HCT116 (cell line): Measurements from ENCODE around the gene C1QTNF9B. TPM values are rescaled to one million over a fixed set of nuclear protein-coding genes. Genes with fewer than 3 reads are reported as not detected.
A peak's percentile ranks its signal among the peaks of the same experiment; 100 is the strongest.

ENCODE experiments used
- ATAC-seq: fragments of 200-7000 bp; cut with Tn5 transposase; 2 replicates; pipeline ENCODE4 v1.9.1; 2020; ENCODE audit warnings: mild to moderate bottlenecking, moderate library complexity
- BruUV-seq: library from RNA; stranded (reverse); fragments of 400-500 nt; replicated peaks from 2 replicates; lab custom pipeline; 2021; lab: Mats Ljungman, UMichigan
- CTCF ChIA-PET: fragments of 300-600 bp; sonication (Branson Sonifier 250); formaldehyde crosslinking; loops from one replicate; lab custom pipeline; 2021; ENCODE audit warnings: antibody characterized with exemption; lab: Charles Lee
- POLR2A ChIA-PET: fragments of 300-600, 350-600 bp; sonication (Branson Sonifier 250); formaldehyde crosslinking; loops from one replicate; lab custom pipeline; 2021; ENCODE audit warnings: antibody characterized with exemption; lab: Charles Lee
- RAD21 ChIA-PET, 2 experiments: fragments of 300-600 bp; sonication (Branson Sonifier 250); formaldehyde crosslinking; loops; one replicate each; lab custom pipeline; 2023; ENCODE audit warnings: low total read pairs in 2 of 2; ENCODE audit not compliant: uncharacterized antibody in 2 of 2, unreplicated experiment in 2 of 2, low non-redundant PET in 1 of 2; lab: Charles Lee
- DNase-seq: peaks from one replicate; pipeline ENCODE4 v3.0.0-alpha.2; 2010; ENCODE audit warnings: low read depth, low spot score
- H2AFZ ChIP-seq: fragments of 200-600 bp; shearing (Covaris generic), sonication (generic); 2 replicates; pipeline ENCODE4 v1.6.1; 2017; ENCODE audit warnings: low read depth, mixed run types, mixed read lengths, antibody characterized with exemption, low read length; ENCODE audit not compliant: poor library complexity, severe bottlenecking
- H3K27ac ChIP-seq: 2 replicates; pipeline ENCODE4 v1.5.1; 2012; ENCODE audit warnings: low read depth, low read length
- H3K27me3 ChIP-seq: fragments of 200-600 bp; sonication (generic); 2 replicates; pipeline ENCODE4 v1.6.1; 2016; ENCODE audit warnings: mixed run types, low read length, mixed read lengths; ENCODE audit not compliant: insufficient read depth
- H3K36me3 ChIP-seq, 2 experiments: fragments of 200-500 bp in 1 of 2; fragments of 200-600 bp in 1 of 2; sonication (Bioruptor generic) in 1 of 2; sonication (generic) in 1 of 2; 2 replicates each; pipeline versions ENCODE4 v1.5.1 to v1.6.1; 2014 to 2016; ENCODE audit warnings: low read length in 2 of 2, inconsistent platforms in 1 of 2, mixed read lengths in 1 of 2, mixed run types in 1 of 2; ENCODE audit not compliant: insufficient read depth in 2 of 2, control insufficient read depth in 1 of 2
- H3K4me1 ChIP-seq, 2 experiments: fragments of 200-600 bp in 1 of 2; sonication (generic) in 1 of 2; 2 replicates each; pipeline versions ENCODE4 v1.5.1 to v1.6.1; 2012 to 2017; ENCODE audit warnings: low read length in 2 of 2, inconsistent platforms in 1 of 2, mild to moderate bottlenecking in 1 of 2, mixed read lengths in 1 of 2, mixed run types in 1 of 2, moderate library complexity in 1 of 2; ENCODE audit not compliant: insufficient read depth in 2 of 2, control insufficient read depth in 1 of 2
- H3K4me2 ChIP-seq: fragments of 200-600 bp; sonication (generic); 2 replicates; pipeline ENCODE4 v1.6.1; 2017; ENCODE audit warnings: mixed run types, low read length, mixed read lengths
- H3K4me3 ChIP-seq, 2 experiments: fragments of 200-600 bp in 1 of 2; sonication (generic) in 1 of 2; replicated peaks in 1 of 2; 2 replicates each; pipeline ENCODE4 v1.5.1; 2011 to 2016; ENCODE audit warnings: low read length in 2 of 2, control low read depth in 1 of 2, low read depth in 1 of 2, mild to moderate bottlenecking in 1 of 2, mixed read lengths in 1 of 2, mixed run types in 1 of 2
- H3K79me2 ChIP-seq: fragments of 200-600 bp; sonication (generic); 2 replicates; pipeline ENCODE4 v1.6.1; 2017; ENCODE audit warnings: mild to moderate bottlenecking, mixed run types, low read length, moderate library complexity, mixed read lengths; ENCODE audit not compliant: insufficient read depth
- H3K9ac ChIP-seq: fragments of 200-600 bp; sonication (generic); 2 replicates; pipeline ENCODE4 v1.6.1; 2016; ENCODE audit warnings: low read length, mixed read lengths
- H3K9me2 ChIP-seq: fragments of 200-600 bp; sonication (generic), shearing (Covaris generic); 2 replicates; pipeline ENCODE4 v1.6.1; 2017; ENCODE audit warnings: mixed run types, mild to moderate bottlenecking, moderate library complexity; ENCODE audit not compliant: insufficient read depth
- H3K9me3 ChIP-seq, 2 experiments: fragments of 200-500 bp in 1 of 2; fragments of 200-600 bp in 1 of 2; sonication (Bioruptor generic) in 1 of 2; sonication (generic) in 1 of 2; 2 replicates each; pipeline ENCODE4 v1.6.1; 2014 to 2017; ENCODE audit warnings: low read length in 2 of 2, mixed read lengths in 2 of 2, inconsistent platforms in 1 of 2, low read depth in 1 of 2, mild to moderate bottlenecking in 1 of 2, mixed run types in 1 of 2, moderate library complexity in 1 of 2; ENCODE audit not compliant: control insufficient read depth in 1 of 2, insufficient read depth in 1 of 2
- H4K20me1 ChIP-seq: fragments of 200-600 bp; sonication (generic), shearing (Covaris generic); 2 replicates; pipeline ENCODE4 v1.6.1; 2017; ENCODE audit warnings: mixed run types, mild to moderate bottlenecking, moderate library complexity; ENCODE audit not compliant: insufficient read depth
- CTCF ChIP-seq, 3 experiments: fragments of 200-600 bp in 1 of 3; sonication (generic) in 1 of 3; IDR thresholded peaks in 2 of 3; conservative IDR thresholded peaks in 1 of 3; 2 replicates each; pipeline ENCODE4 v1.5.1; 2012 to 2017; ENCODE audit warnings: low read depth in 2 of 3, low read length in 2 of 3, antibody characterized with exemption in 1 of 3, borderline replicate concordance in 1 of 3, control low read depth in 1 of 3, mild to moderate bottlenecking in 1 of 3, mixed read lengths in 1 of 3, mixed run types in 1 of 3, moderate library complexity in 1 of 3; ENCODE audit not compliant: insufficient read depth in 1 of 3
- ELF1 ChIP-seq: IDR thresholded peaks from 2 replicates; pipeline ENCODE4 v1.6.1; 2012; ENCODE audit warnings: low read depth, borderline replicate concordance
- FOSL1 ChIP-seq: IDR thresholded peaks from 2 replicates; pipeline ENCODE4 v1.6.1; 2012; ENCODE audit warnings: low read depth
- JUND ChIP-seq: IDR thresholded peaks from 2 replicates; pipeline ENCODE4 v1.6.1; 2012
- intact Hi-C: fragments of 100-400 bp; cut with micrococcal nuclease; formaldehyde crosslinking; loops from 2 replicates; pipeline ENCODE4 v1.10.0; 2022
- total RNA-seq: library from RNA; stranded (reverse); gene quantifications from one replicate; pipeline ENCODE4 v1.2.1, GENCODE V29; 2021; ENCODE audit not compliant: unreplicated experiment

C1QTNF9B gene
- total RNA-seq, 1 experiment from 2014 or later, result not detected

- Histone ChIP-seq H3K79me2 (no peaks in the 10 kb centered on the region), H3K27me3 (peaks cover 38% of the 10 kb centered on the region), H3K36me3 (no peaks in the 10 kb centered on the region), H3K4me3 (no peak overlapping the region), H2AFZ (no peak overlapping the region), H3K27ac (no peak overlapping the region), H3K9me3 (no peaks in the 10 kb centered on the region), H3K4me2 (no peak overlapping the region), H3K9me2 (no peaks in the 10 kb centered on the region), H4K20me1 (no peaks in the 10 kb centered on the region), H3K9ac (no peak overlapping the region), H3K4me1 (no peaks in the 10 kb centered on the region)
- BruUV-seq, result no TSS peak
- ATAC-seq (no peak), DNase-seq (no peak)
- intact Hi-C loops, result no loop called here
- POLR2A ChIA-PET, result no interaction called here
- CTCF ChIA-PET, result interaction anchor here (1.0 to 1.2 kb wide), 2 partner anchors 28 to 311 kb away, joined by 3 to 6 read pairs; no protein-coding TSS in a partner anchor
- TF ChIP-seq ELF1, result no peak
- TF ChIP-seq JUND, result no peak
- RAD21 ChIA-PET, result no interaction called here
Measured at GRCh38 chr13:23918208-23918607, 20.9 kb upstream of the C1QTNF9B start.

- H3K27me3 ChIP-seq, result peaks cover 35% of the 10 kb centered on the region
- H3K9me2 ChIP-seq, result no peaks in the 10 kb centered on the region
- TF ChIP-seq CTCF (IDR thresholded peaks at IDR 0.05 in 2 of 3, conservative IDR thresholded peaks at IDR 0.05 in 1 of 3; ENCODE audit: borderline replicate concordance in 1 of 3, insufficient read depth in 1 of 3, low read depth in 2 of 3, low read length in 2 of 3), result 0 out of 6 replicates have a peak, but pooled peaks of 2 of the 3 experiments have one; percentile 7 to 11
- TF ChIP-seq FOSL1, result no peak
- CTCF ChIA-PET, result interaction anchor here (0.6 to 0.9 kb wide), 2 partner anchors 16 to 303 kb away, joined by 3 read pairs; no protein-coding TSS in a partner anchor
- H3K9me3 ChIP-seq, result no peaks in the 10 kb centered on the region
- H3K9ac ChIP-seq, result no peak overlapping the region
- no peak overlapping the region for H3K4me3 ChIP-seq
- H3K27ac ChIP-seq, result no peak overlapping the region
- POLR2A ChIA-PET, result no interaction called here
- H3K4me1 ChIP-seq, result no peaks in the 10 kb centered on the region
- RAD21 ChIA-PET, result no interaction called here
- no peaks in the 10 kb centered on the region for H3K36me3 ChIP-seq
- intact Hi-C loops, result no loop called here
- no peak overlapping the region for H3K4me2 ChIP-seq
- H3K79me2 ChIP-seq, result no peaks in the 10 kb centered on the region
- BruUV-seq, result no TSS peak
- peak; percentile 24 for DNase-seq
- no peaks in the 10 kb centered on the region for H4K20me1 ChIP-seq
- ATAC-seq, result peak; percentile 87
- H2AFZ ChIP-seq, result no peak overlapping the region
Measured at GRCh38 chr13:23915308-23915707, 18.0 kb upstream of the C1QTNF9B start.
